Neural progenitor cell (in vitro differentiated cells): ENCODE results near the gene CDK16. TPM values are rescaled to one million over a fixed set of nuclear protein-coding genes. Genes with fewer than 3 reads are reported as not detected.

Source experiments
- DNase-seq: peaks from one replicate; pipeline ENCODE4 v3.0.0-alpha.2; 2016; ENCODE audit warnings: low spot score
- H2AFZ ChIP-seq: fragments of 200-600 bp; sonication (generic); replicated peaks from 2 replicates; pipeline ENCODE4 v1.6.1; 2016; ENCODE audit warnings: antibody characterized with exemption
- H3F3A ChIP-seq: fragments of 200-600 bp; sonication (generic); 2 replicates; pipeline ENCODE4 v1.6.1; 2016; ENCODE audit warnings: antibody characterized with exemption, low read depth
- H3K27ac ChIP-seq: fragments of 200-600 bp; sonication (generic); 2 replicates; pipeline ENCODE4 v1.5.1; 2016; ENCODE audit warnings: mild to moderate bottlenecking
- H3K27me3 ChIP-seq: fragments of 200-600 bp; sonication (generic); 2 replicates; pipeline ENCODE4 v1.6.1; 2016; ENCODE audit warnings: mild to moderate bottlenecking, moderate library complexity
- H3K36me3 ChIP-seq: fragments of 200-600 bp; sonication (generic); 2 replicates; pipeline ENCODE4 v1.5.1; 2016
- H3K4me1 ChIP-seq: fragments of 200-600 bp; sonication (generic); 2 replicates; pipeline ENCODE4 v1.6.1; 2016; ENCODE audit warnings: mixed run types
- H3K4me2 ChIP-seq: fragments of 200-600 bp; sonication (generic); 2 replicates; pipeline ENCODE4 v1.6.1; 2016
- H3K4me3 ChIP-seq: fragments of 200-600 bp; sonication (generic); 2 replicates; pipeline ENCODE4 v1.5.1; 2016
- H3K79me2 ChIP-seq: fragments of 200-600 bp; sonication (generic); 2 replicates; pipeline ENCODE4 v1.6.1; 2016; ENCODE audit warnings: low read depth
- H3K9ac ChIP-seq: fragments of 200-600 bp; sonication (generic); 2 replicates; pipeline ENCODE4 v1.6.1; 2016
- H3K9me3 ChIP-seq: fragments of 200-600 bp; sonication (generic); 2 replicates; pipeline ENCODE4 v1.5.1; 2016; ENCODE audit warnings: low read depth
- H4K20me1 ChIP-seq: fragments of 200-600 bp; sonication (generic); 2 replicates; pipeline ENCODE4 v1.6.1; 2016; ENCODE audit warnings: low read depth
- H3K27ac Mint-ChIP-seq: 3 replicates; pipeline ENCODE4 v1.8.0; 2021; ENCODE audit warnings: mixed read lengths
- H3K27me3 Mint-ChIP-seq: 2 replicates; pipeline ENCODE4 v1.8.0; 2022; ENCODE audit warnings: low read depth, mild to moderate bottlenecking, inconsistent platforms, moderate library complexity, mixed read lengths; ENCODE audit not compliant: insufficient read depth
- H3K36me3 Mint-ChIP-seq: 3 replicates; pipeline ENCODE4 v1.8.0; 2021; ENCODE audit warnings: mixed read lengths
- H3K4me1 Mint-ChIP-seq: 3 replicates; pipeline ENCODE4 v1.8.0; 2021; ENCODE audit warnings: mixed read lengths
- H3K4me3 Mint-ChIP-seq: 3 replicates; pipeline ENCODE4 v1.8.0; 2021; ENCODE audit warnings: mild to moderate bottlenecking, moderate library complexity, mixed read lengths
- H3K9me3 Mint-ChIP-seq: 3 replicates; pipeline ENCODE4 v1.8.0; 2020; ENCODE audit warnings: mixed read lengths
- EZH2 ChIP-seq: fragments of 200-600 bp; sonication (generic); IDR thresholded peaks from 2 replicates; pipeline ENCODE4 v1.6.1; 2017; ENCODE audit warnings: antibody characterized with exemption, mild to moderate bottlenecking, moderate library complexity
- EZH2phosphoT487 ChIP-seq: fragments of 200-600 bp; sonication (generic); IDR thresholded peaks from 2 replicates; pipeline ENCODE4 v1.6.1; 2017; ENCODE audit warnings: antibody characterized with exemption
- total RNA-seq: library from RNA; depleted of rRNA; stranded (reverse); fragments of >200 nt; gene quantifications from 2 replicates; pipeline ENCODE4 v1.2.3, GENCODE V29; 2015; ENCODE audit warnings: low replicate concordance
- TF ChIP-seq, protein P1 (sequence below): fragments of 200-600 bp; sonication (generic); IDR thresholded peaks from 2 replicates; pipeline ENCODE4 v1.5.1; 2017; ENCODE audit warnings: antibody characterized with exemption, mild to moderate bottlenecking

The CDK16 gene
- total RNA-seq, 1 donor from 2014 or later, result 166 TPM

- H3K4me1 ChIP-seq, result peaks cover 35% of the 10 kb centered on the region
- H3K4me3 ChIP-seq, result no peak overlapping the region
- no peak for TF ChIP-seq EZH2phosphoT487
- TF ChIP-seq EZH2, result no peak
- TF ChIP-seq, protein P1, sequence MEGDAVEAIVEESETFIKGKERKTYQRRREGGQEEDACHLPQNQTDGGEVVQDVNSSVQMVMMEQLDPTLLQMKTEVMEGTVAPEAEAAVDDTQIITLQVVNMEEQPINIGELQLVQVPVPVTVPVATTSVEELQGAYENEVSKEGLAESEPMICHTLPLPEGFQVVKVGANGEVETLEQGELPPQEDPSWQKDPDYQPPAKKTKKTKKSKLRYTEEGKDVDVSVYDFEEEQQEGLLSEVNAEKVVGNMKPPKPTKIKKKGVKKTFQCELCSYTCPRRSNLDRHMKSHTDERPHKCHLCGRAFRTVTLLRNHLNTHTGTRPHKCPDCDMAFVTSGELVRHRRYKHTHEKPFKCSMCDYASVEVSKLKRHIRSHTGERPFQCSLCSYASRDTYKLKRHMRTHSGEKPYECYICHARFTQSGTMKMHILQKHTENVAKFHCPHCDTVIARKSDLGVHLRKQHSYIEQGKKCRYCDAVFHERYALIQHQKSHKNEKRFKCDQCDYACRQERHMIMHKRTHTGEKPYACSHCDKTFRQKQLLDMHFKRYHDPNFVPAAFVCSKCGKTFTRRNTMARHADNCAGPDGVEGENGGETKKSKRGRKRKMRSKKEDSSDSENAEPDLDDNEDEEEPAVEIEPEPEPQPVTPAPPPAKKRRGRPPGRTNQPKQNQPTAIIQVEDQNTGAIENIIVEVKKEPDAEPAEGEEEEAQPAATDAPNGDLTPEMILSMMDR, result no peak
- no peaks in the 10 kb centered on the region for H3K9me3 ChIP-seq
- Mint-ChIP-seq H3K27ac (no peak overlapping the region), H3K4me3 (peak overlapping the region; percentile 24), H3K27me3 (peaks cover 6% of the 10 kb centered on the region), H3K36me3 (peaks cover 69% of the 10 kb centered on the region), H3K9me3 (no peaks in the 10 kb centered on the region), H3K4me1 (peaks cover 43% of the 10 kb centered on the region)
- DNase-seq, result no peak
- no peak overlapping the region for H3K9ac ChIP-seq
- peaks cover 77% of the 10 kb centered on the region for H3K79me2 ChIP-seq
- peaks cover 83% of the 10 kb centered on the region for H4K20me1 ChIP-seq
- H3F3A ChIP-seq, result peaks cover 4% of the 10 kb centered on the region
- peaks cover 7% of the 10 kb centered on the region for H3K36me3 ChIP-seq
- no peak overlapping the region for H2AFZ ChIP-seq
- no peak overlapping the region for H3K27ac ChIP-seq
- no peaks in the 10 kb centered on the region for H3K27me3 ChIP-seq
- no peak overlapping the region for H3K4me2 ChIP-seq
Measured at GRCh38 chrX:47198687-47199080, 19.8 kb upstream of the CDK16 start.

DNA sequence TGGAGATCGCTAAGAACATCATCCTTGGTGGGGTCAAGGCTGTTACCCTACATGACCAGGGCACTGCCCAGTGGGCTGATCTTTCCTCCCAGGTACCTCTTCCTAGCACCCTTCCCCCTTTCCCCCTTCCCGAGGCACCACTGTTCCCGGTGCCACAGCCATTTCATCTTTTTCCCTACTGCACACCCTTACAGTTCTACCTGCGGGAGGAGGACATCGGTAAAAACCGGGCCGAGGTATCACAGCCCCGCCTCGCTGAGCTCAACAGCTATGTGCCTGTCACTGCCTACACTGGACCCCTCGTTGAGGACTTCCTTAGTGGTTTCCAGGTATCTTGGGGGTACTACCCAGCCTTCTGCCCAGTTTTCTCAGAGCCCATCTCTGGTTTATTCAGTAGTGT is 19.2 kb upstream of the CDK16 start:
- Histone ChIP-seq H3K9me3 (no peaks in the 10 kb centered on the region), H3K79me2 (peaks cover 71% of the 10 kb centered on the region), H3K9ac (no peak overlapping the region), H3K36me3 (peaks cover 7% of the 10 kb centered on the region), H3K27me3 (no peaks in the 10 kb centered on the region), H3K27ac (no peak overlapping the region), H3K4me1 (peaks cover 35% of the 10 kb centered on the region), H3K4me2 (no peak overlapping the region), H3K4me3 (no peak overlapping the region), H3F3A (peaks cover 4% of the 10 kb centered on the region), H2AFZ (no peak overlapping the region), H4K20me1 (peaks cover 81% of the 10 kb centered on the region)
- H3K9me3 Mint-ChIP-seq, result no peaks in the 10 kb centered on the region
- H3K27me3 Mint-ChIP-seq, result peaks cover 6% of the 10 kb centered on the region
- no peak overlapping the region for H3K27ac Mint-ChIP-seq
- TF ChIP-seq EZH2 (no peak), EZH2phosphoT487 (no peak)
- TF ChIP-seq, protein P1, result no peak
- peaks cover 67% of the 10 kb centered on the region for H3K36me3 Mint-ChIP-seq
- peaks cover 41% of the 10 kb centered on the region for H3K4me1 Mint-ChIP-seq
- no peak overlapping the region for H3K4me3 Mint-ChIP-seq
- DNase-seq, result no peak

GRCh38 chrX:47200385-47201150 is 17.9 kb upstream of the CDK16 start:
- no peak overlapping the region for H3K27ac ChIP-seq

More at GRCh38 chrX:47200385-47201150, 17.9 kb upstream of the CDK16 start:
- H3K27me3 ChIP-seq, result no peaks in the 10 kb centered on the region
- H3K36me3 ChIP-seq, result peaks cover 7% of the 10 kb centered on the region
- H3K79me2 ChIP-seq, result peaks cover 65% of the 10 kb centered on the region
- H3K4me3 ChIP-seq, result no peak overlapping the region
- Mint-ChIP-seq H3K36me3 (peaks cover 65% of the 10 kb centered on the region), H3K9me3 (no peaks in the 10 kb centered on the region), H3K4me1 (peaks cover 29% of the 10 kb centered on the region), H3K27me3 (peaks cover 3% of the 10 kb centered on the region), H3K4me3 (no peak overlapping the region), H3K27ac (no peak overlapping the region)
- no peaks in the 10 kb centered on the region for H3K9me3 ChIP-seq
- H2AFZ ChIP-seq, result no peak overlapping the region
- H3K9ac ChIP-seq, result no peak overlapping the region
- H3K4me2 ChIP-seq, result no peak overlapping the region
- peaks cover 26% of the 10 kb centered on the region for H3K4me1 ChIP-seq
- H4K20me1 ChIP-seq, result peaks cover 78% of the 10 kb centered on the region
- TF ChIP-seq, protein P1, result no peak
- TF ChIP-seq EZH2phosphoT487 (no peak), EZH2 (no peak)
- H3F3A ChIP-seq, result peaks cover 4% of the 10 kb centered on the region
- no peak for DNase-seq
